Liver (tissue), 9 donors: Measurements from ENCODE around the gene ASCL5. TPM values are rescaled to one million over a fixed set of nuclear protein-coding genes. Genes with fewer than 3 reads are reported as not detected.

ENCODE experiments used
- DNase-seq: peaks from one replicate; pipeline ENCODE4 v3.0.0-alpha.2; 2017; ENCODE audit warnings: low spot score
- H3K27ac ChIP-seq, 2 donors: one replicate each; pipeline ENCODE4 v1.7.0; 2013; ENCODE audit warnings: inconsistent platforms in 2 of 2, low read length in 2 of 2, control low read depth in 1 of 2, low read depth in 1 of 2, mild to moderate bottlenecking in 1 of 2
- H3K27me3 ChIP-seq, 4 donors: one replicate each; pipeline versions ENCODE4 v1.6.1 to v1.7.0; 2013; ENCODE audit warnings: low read length in 3 of 4, inconsistent platforms in 1 of 4, mild to moderate bottlenecking in 1 of 4, moderate library complexity in 1 of 4; ENCODE audit not compliant: control insufficient read depth in 4 of 4, insufficient read depth in 4 of 4
- H3K36me3 ChIP-seq, 4 donors: one replicate each; pipeline versions ENCODE4 v1.6.1 to v1.7.0; 2013; ENCODE audit warnings: low read length in 3 of 4, mild to moderate bottlenecking in 3 of 4, low read depth in 1 of 4, moderate library complexity in 1 of 4; ENCODE audit not compliant: control insufficient read depth in 4 of 4, insufficient read depth in 3 of 4
- H3K4me1 ChIP-seq, 4 donors: one replicate each; pipeline versions ENCODE4 v1.6.1 to v1.7.0; 2013; ENCODE audit warnings: low read length in 3 of 4, mild to moderate bottlenecking in 3 of 4, moderate library complexity in 1 of 4; ENCODE audit not compliant: control insufficient read depth in 4 of 4, insufficient read depth in 4 of 4
- H3K4me3 ChIP-seq, 3 donors: one replicate each; pipeline versions ENCODE4 v1.6.1 to v1.7.0; 2013; ENCODE audit warnings: low read length in 3 of 3, control low read depth in 1 of 3, low read depth in 1 of 3, mild to moderate bottlenecking in 1 of 3
- H3K9ac ChIP-seq, 2 donors: one replicate each; pipeline ENCODE4 v1.7.0; 2013; ENCODE audit warnings: low read length in 2 of 2, mild to moderate bottlenecking in 2 of 2, moderate library complexity in 2 of 2, control low read depth in 1 of 2, low read depth in 1 of 2
- H3K9me3 ChIP-seq, 4 donors: one replicate each; pipeline versions ENCODE4 v1.6.1 to v1.7.0; 2013; ENCODE audit warnings: low read length in 3 of 4; ENCODE audit not compliant: control insufficient read depth in 4 of 4
- ATF3 ChIP-seq: IDR thresholded peaks from 2 replicates; pipeline ENCODE4 v1.6.1; 2016; ENCODE audit warnings: antibody characterized with exemption
- EGR1 ChIP-seq, 2 donors: IDR thresholded peaks; 2 replicates each; pipeline ENCODE4 v1.6.1; 2016 to 2018; ENCODE audit warnings: antibody characterized with exemption in 2 of 2, low read depth in 2 of 2
- FOXA2 ChIP-seq: IDR thresholded peaks from 2 replicates; pipeline ENCODE4 v1.6.1; 2016; ENCODE audit warnings: antibody characterized with exemption
- GABPA ChIP-seq, 2 donors: IDR thresholded peaks in 1 of 2; conservative IDR thresholded peaks in 1 of 2; 2 replicates each; pipeline ENCODE4 v1.6.1; 2016; ENCODE audit warnings: antibody characterized with exemption in 2 of 2, mild to moderate bottlenecking in 1 of 2, moderate library complexity in 1 of 2
- HNF4G ChIP-seq: IDR thresholded peaks from 2 replicates; pipeline ENCODE4 v1.6.1; 2016; ENCODE audit warnings: antibody characterized with exemption
- JUND ChIP-seq, 2 donors: IDR thresholded peaks; 2 replicates each; pipeline ENCODE4 v1.6.1; 2016; ENCODE audit warnings: antibody characterized with exemption in 2 of 2
- RAD21 ChIP-seq, 2 donors: IDR thresholded peaks; 2 replicates each; pipeline ENCODE4 v1.6.1; 2016; ENCODE audit warnings: antibody characterized with exemption in 2 of 2, mild to moderate bottlenecking in 2 of 2
- REST ChIP-seq: IDR thresholded peaks from 2 replicates; pipeline ENCODE4 v1.6.1; 2016; ENCODE audit warnings: antibody characterized with exemption, mild to moderate bottlenecking
- RXRA ChIP-seq, 2 donors: IDR thresholded peaks; 2 replicates each; pipeline ENCODE4 v1.6.1; 2017 to 2018; ENCODE audit warnings: antibody characterized with exemption in 2 of 2, mild to moderate bottlenecking in 1 of 2
- TAF1 ChIP-seq: conservative IDR thresholded peaks from 2 replicates; pipeline ENCODE4 v1.6.1; 2016; ENCODE audit warnings: antibody characterized with exemption, mild to moderate bottlenecking
- YY1 ChIP-seq: IDR thresholded peaks from 2 replicates; pipeline ENCODE4 v1.6.1; 2016; ENCODE audit warnings: antibody characterized with exemption, mild to moderate bottlenecking
- ZBTB33 ChIP-seq: IDR thresholded peaks from 2 replicates; pipeline ENCODE4 v1.6.1; 2016; ENCODE audit warnings: antibody characterized with exemption
- WGBS: extraction: QIAGEN DNeasy Blood & Tissue Kit; methylation state at CpG from one replicate; pipeline ENCODE4 v1.1.7; 2013; 5-methylcytosine and 5-hydroxymethylcytosine counted together
- polyA plus RNA-seq, 2 donors: library from polyadenylated mRNA; stranded (reverse) in 1 of 2; unstranded in 1 of 2; fragments of 200-250 nt in 1 of 2; fragments of >200 nt in 1 of 2; fragmentation: Nextera tagmentation in 1 of 2; extraction: Ambion mirVana in 1 of 2; gene quantifications; one replicate each; pipeline versions ENCODE4 v1.2.1 to v1.2.3, GENCODE V29; 2013 to 2015
- total RNA-seq, 2 donors: library from RNA; depleted of rRNA; stranded (reverse); fragments of >200 nt; gene quantifications; one replicate each; pipeline ENCODE4 v1.2.3, GENCODE V29; 2014
- TF ChIP-seq, protein P1 (sequence below): fragments of 150-350 bp; IDR thresholded peaks from 2 replicates; pipeline ENCODE4 v1.5.1; 2017; ENCODE audit warnings: improper control_type of control experiment, low read depth, low read length; ENCODE audit not compliant: missing input control
- donor health status: healthy.
- donor health status: healthy.
- donor health status: healthy.
- donor health status: healthy.
- donor health status: healthy.

Gene ASCL5
- total and polyA plus RNA-seq, 4 donors, result not detected

DNA sequence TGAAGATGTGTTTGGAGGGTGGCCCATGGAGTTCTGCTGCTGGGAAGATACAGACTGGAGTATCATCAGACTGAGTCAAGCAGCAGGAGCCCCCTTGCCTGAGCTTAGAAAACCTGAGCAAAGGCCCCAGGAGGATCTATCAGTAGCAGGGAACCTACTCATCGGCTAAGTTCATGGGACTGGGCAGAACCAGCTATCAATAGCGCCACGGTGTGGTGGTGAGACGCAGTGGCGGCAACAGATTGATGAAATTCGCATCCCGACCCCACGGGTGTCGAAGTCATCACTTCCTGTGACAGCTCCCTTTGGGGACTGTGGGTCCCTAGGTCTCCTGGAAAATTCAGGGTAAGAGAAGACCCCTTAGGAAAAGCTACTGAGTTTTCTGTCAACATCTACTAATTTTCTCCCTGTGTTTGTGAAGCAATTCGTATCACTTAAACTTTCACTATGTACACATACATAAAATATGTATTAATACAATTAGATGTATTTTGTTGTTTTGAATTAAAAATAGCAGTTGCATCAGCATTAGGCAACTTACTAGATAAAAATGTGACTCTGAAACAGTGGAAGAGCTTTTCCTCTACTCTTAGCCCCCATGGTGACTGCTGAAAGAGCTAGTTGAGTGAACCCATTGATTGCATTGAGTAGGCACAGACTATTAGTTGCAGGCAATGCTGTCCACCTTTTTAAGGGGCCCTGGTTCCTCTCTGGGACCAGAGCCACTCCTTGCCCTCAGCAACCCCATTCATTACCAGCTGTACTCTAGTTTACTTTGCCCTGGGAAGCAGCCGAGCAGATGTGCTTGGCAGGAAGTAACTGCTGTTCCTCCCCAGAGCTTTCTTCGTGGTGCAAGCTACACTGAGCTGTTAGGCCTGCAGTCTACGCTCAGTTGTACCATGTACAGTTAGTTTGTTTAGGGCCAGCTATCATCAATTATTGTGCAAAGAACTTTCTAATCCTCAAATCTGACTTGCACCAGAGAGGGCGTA, 7.5 kb downstream of the ASCL5 start:
- 32% methylated on average over 14 of the region's 14 CpGs for WGBS
- peaks cover 0 to 2% (median under 1%) of the 10 kb centered on the region in 4 donors for H3K4me1 ChIP-seq
- no peaks in the 10 kb centered on the region for H3K36me3 ChIP-seq
- no peak overlapping the region for H3K9ac ChIP-seq
- TF ChIP-seq, protein P1, sequence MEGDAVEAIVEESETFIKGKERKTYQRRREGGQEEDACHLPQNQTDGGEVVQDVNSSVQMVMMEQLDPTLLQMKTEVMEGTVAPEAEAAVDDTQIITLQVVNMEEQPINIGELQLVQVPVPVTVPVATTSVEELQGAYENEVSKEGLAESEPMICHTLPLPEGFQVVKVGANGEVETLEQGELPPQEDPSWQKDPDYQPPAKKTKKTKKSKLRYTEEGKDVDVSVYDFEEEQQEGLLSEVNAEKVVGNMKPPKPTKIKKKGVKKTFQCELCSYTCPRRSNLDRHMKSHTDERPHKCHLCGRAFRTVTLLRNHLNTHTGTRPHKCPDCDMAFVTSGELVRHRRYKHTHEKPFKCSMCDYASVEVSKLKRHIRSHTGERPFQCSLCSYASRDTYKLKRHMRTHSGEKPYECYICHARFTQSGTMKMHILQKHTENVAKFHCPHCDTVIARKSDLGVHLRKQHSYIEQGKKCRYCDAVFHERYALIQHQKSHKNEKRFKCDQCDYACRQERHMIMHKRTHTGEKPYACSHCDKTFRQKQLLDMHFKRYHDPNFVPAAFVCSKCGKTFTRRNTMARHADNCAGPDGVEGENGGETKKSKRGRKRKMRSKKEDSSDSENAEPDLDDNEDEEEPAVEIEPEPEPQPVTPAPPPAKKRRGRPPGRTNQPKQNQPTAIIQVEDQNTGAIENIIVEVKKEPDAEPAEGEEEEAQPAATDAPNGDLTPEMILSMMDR, result peak; percentile 30
- TF ChIP-seq REST, result no peak
- peak in 1 of 2 donors; percentile 61 for TF ChIP-seq RAD21 (IDR thresholded peaks at IDR 0.05)
- TF ChIP-seq YY1, result no peak
- H3K4me3 ChIP-seq, result no peak overlapping the region
- no peaks in the 10 kb centered on the region for H3K9me3 ChIP-seq
- H3K27ac ChIP-seq, result no peak overlapping the region
- no peaks in the 10 kb centered on the region for H3K27me3 ChIP-seq
- no peak for DNase-seq

DNA sequence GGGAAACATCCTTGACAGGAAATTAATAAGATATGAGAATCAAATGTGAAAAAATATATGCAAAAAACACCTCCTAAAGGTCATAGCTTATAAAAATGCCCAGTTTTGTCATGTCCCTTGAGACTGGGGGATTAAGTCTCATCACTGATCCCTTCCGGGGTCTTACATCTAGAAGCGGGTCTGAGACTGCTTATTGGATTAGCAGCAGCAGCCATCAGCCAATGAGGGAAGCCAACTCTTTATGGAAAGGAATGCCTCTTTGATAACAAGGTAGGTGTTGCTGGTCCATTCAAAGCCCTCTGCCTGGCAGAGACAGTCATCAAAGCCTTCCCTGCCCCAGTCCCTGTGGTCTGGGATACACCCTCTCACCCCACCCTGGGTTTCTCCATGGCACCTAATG, 10.9 kb downstream of the ASCL5 start:
- DNase-seq, result no peak
- 92% methylated on average over 2 of the region's 2 CpGs for WGBS
- H3K4me3 ChIP-seq, result no peak overlapping the region
- H3K27ac ChIP-seq, result no peak overlapping the region
- no peaks in the 10 kb centered on the region for H3K9me3 ChIP-seq
- TF ChIP-seq RAD21 (IDR thresholded peaks at IDR 0.05) (no peak), TAF1 (no peak), RXRA (IDR thresholded peaks at IDR 0.05) (no peak), EGR1 (IDR thresholded peaks at IDR 0.05; ENCODE audit: low read depth in 2 of 2) (no peak), FOXA2 (no peak), REST (no peak), ZBTB33 (no peak), HNF4G (no peak), ATF3 (no peak), YY1 (no peak), GABPA (IDR thresholded peaks at IDR 0.05 in 1 of 2, conservative IDR thresholded peaks at IDR 0.05 in 1 of 2) (no peak), JUND (IDR thresholded peaks at IDR 0.05) (no peak)
- peaks cover 0 to 5% (median 0%) of the 10 kb centered on the region in 4 donors for H3K27me3 ChIP-seq
- H3K9ac ChIP-seq, result no peak overlapping the region
- no peaks in the 10 kb centered on the region for H3K36me3 ChIP-seq
- peaks cover 0 to 9% (median 4%) of the 10 kb centered on the region in 4 donors for H3K4me1 ChIP-seq
